Endothelial cell of umbilical vein (primary cell): Measurements from ENCODE around the gene FCER2. TPM values are rescaled to one million over a fixed set of nuclear protein-coding genes. Genes with fewer than 3 reads are reported as not detected.
"Not testable (repeated sequence)": the region's sequence is repeated elsewhere in the genome, so short reads cannot be mapped to it uniquely, and the experiment has no call there.

Experiments
- BruUV-seq: library from RNA; stranded (reverse); fragments of 400-500 nt; replicated peaks from 2 replicates; lab custom pipeline; 2021; lab: Mats Ljungman, UMichigan
- CTCF ChIA-PET: fragments of 300-600, 350-600 bp; sonication (Branson Sonifier 250); formaldehyde crosslinking; loops from one replicate; lab custom pipeline; 2021; ENCODE audit warnings: antibody characterized with exemption, inconsistent platforms; lab: Charles Lee
- POLR2A ChIA-PET: fragments of 300-600, 350-600 bp; sonication (Branson Sonifier 250); formaldehyde crosslinking; loops from one replicate; lab custom pipeline; 2021; ENCODE audit warnings: antibody characterized with exemption, inconsistent platforms; lab: Charles Lee
- DNase-seq: peaks from one replicate; pipeline ENCODE4 v3.0.0-alpha.2; 2011; ENCODE audit warnings: low read depth, low spot score
- FAIRE-seq: peaks from 2 replicates; lab custom pipeline; 2011; peaks lifted over from hg19 to GRCh38; lab: Jason Lieb, UNC
- H2AFZ ChIP-seq: 2 replicates; pipeline ENCODE4 v1.6.0; 2012; ENCODE audit warnings: low read depth, low read length, control low read depth, inconsistent platforms
- H3K27ac ChIP-seq: 2 replicates; pipeline ENCODE4 v1.5.1; 2011; ENCODE audit warnings: low read depth, mild to moderate bottlenecking, control low read depth, low read length, moderate library complexity; ENCODE audit not compliant: insufficient read depth
- H3K27me3 ChIP-seq, 2 experiments: 2 replicates each; pipeline versions ENCODE4 v1.6.0 to v1.6.1; 2011; ENCODE audit warnings: low read length in 2 of 2, mixed read lengths in 1 of 2; ENCODE audit not compliant: control insufficient read depth in 2 of 2, insufficient read depth in 2 of 2
- H3K36me3 ChIP-seq, 2 experiments: 2 replicates in 1 of 2; 3 replicates in 1 of 2; pipeline ENCODE4 v1.5.1; 2011; ENCODE audit warnings: low read length in 2 of 2, mild to moderate bottlenecking in 1 of 2, moderate library complexity in 1 of 2; ENCODE audit not compliant: control insufficient read depth in 2 of 2, insufficient read depth in 2 of 2; ENCODE audit errors: extremely low read depth in 1 of 2
- H3K4me1 ChIP-seq: 3 replicates; pipeline ENCODE4 v1.5.1; 2011; ENCODE audit warnings: mild to moderate bottlenecking, low read length; ENCODE audit not compliant: control insufficient read depth, insufficient read depth; ENCODE audit errors: extremely low read depth
- H3K4me2 ChIP-seq: 2 replicates; pipeline ENCODE4 v1.6.1; 2011; ENCODE audit warnings: low read length, control low read depth, mixed read lengths; ENCODE audit not compliant: insufficient read depth
- H3K4me3 ChIP-seq, 3 experiments: fragments of 200-600 bp in 1 of 3; sonication (generic), shearing (Covaris generic) in 1 of 3; replicated peaks in 1 of 3; 2 replicates each; pipeline ENCODE4 v1.5.1; 2011 to 2016; ENCODE audit warnings: control low read depth in 3 of 3, low read length in 3 of 3, mild to moderate bottlenecking in 2 of 3, inconsistent platforms in 1 of 3, low read depth in 1 of 3, moderate library complexity in 1 of 3; ENCODE audit not compliant: insufficient read depth in 1 of 3
- H3K79me2 ChIP-seq: 2 replicates; pipeline ENCODE4 v1.6.0; 2012; ENCODE audit warnings: low read length, inconsistent platforms; ENCODE audit not compliant: control insufficient read depth, insufficient read depth
- H3K9ac ChIP-seq: replicated peaks from 2 replicates; pipeline ENCODE3; 2011; ENCODE audit warnings: low read length, control low read depth; ENCODE audit not compliant: insufficient read depth; ENCODE audit errors: extremely low read depth
- H3K9me1 ChIP-seq: replicated peaks from 3 replicates; pipeline ENCODE4 v1.6.0; 2011; ENCODE audit warnings: mild to moderate bottlenecking, low read length; ENCODE audit not compliant: control insufficient read depth, insufficient read depth; ENCODE audit errors: extremely low read depth
- H3K9me3 ChIP-seq: replicated peaks from 2 replicates; pipeline ENCODE4 v1.5.1; 2012; ENCODE audit warnings: low read length, inconsistent platforms; ENCODE audit not compliant: control insufficient read depth, insufficient read depth
- H4K20me1 ChIP-seq: replicated peaks from 2 replicates; pipeline ENCODE3; 2011; ENCODE audit warnings: mild to moderate bottlenecking, low read length; ENCODE audit not compliant: control insufficient read depth, insufficient read depth; ENCODE audit errors: extremely low read depth
- CTCF ChIP-seq, 2 donors: IDR thresholded peaks; 1 replicate in 1 of 2; 2 replicates in 1 of 2; pipeline ENCODE4 v1.5.1; 2011; ENCODE audit warnings: low read length in 2 of 2, mild to moderate bottlenecking in 2 of 2, moderate library complexity in 2 of 2, control low read depth in 1 of 2, inconsistent platforms in 1 of 2, low read depth in 1 of 2; ENCODE audit not compliant: insufficient read depth in 1 of 2; ENCODE audit errors: extremely low read depth in 1 of 2
- GATA2 ChIP-seq: IDR thresholded peaks from 2 replicates; pipeline ENCODE4 v1.7.0; 2011; ENCODE audit warnings: low read depth, mild to moderate bottlenecking, moderate library complexity, mixed read lengths, low read length; ENCODE audit not compliant: insufficient read length, insufficient read depth
- MAX ChIP-seq: IDR thresholded peaks from 2 replicates; pipeline ENCODE4 v1.6.1; 2011; ENCODE audit not compliant: insufficient read depth, insufficient read length
- POLR2A ChIP-seq: IDR thresholded peaks from 2 replicates; pipeline ENCODE4 v1.6.1; 2012; ENCODE audit warnings: low read depth, mild to moderate bottlenecking, control low read depth, low read length
- dilution Hi-C: fragments of 300-500 bp; cut with MboI; formaldehyde crosslinking; loops from one replicate; pipeline ENCODE4 v1.15.0; 2019; ENCODE audit warnings: low sequenced_read_pairs; ENCODE audit not compliant: extremely low pct_ligation_motif_present
- intact Hi-C: fragments of 100-400 bp; cut with micrococcal nuclease; formaldehyde crosslinking; loops from one replicate; pipeline ENCODE4 v1.10.0; 2022
- polyA plus RNA-seq, 4 experiments: library from polyadenylated mRNA; depleted of rRNA in 3 of 4; stranded (reverse) in 3 of 4; unstranded in 1 of 4; fragments of >200 nt; gene quantifications; 2 replicates each; pipeline versions ENCODE4 v1.2.1 to v1.2.3, GENCODE V29; 2011 to 2012; ENCODE audit warnings: missing spikeins in 1 of 4
- total RNA-seq: library from RNA; stranded (reverse); gene quantifications from 2 replicates; pipeline ENCODE4 v1.2.3, GENCODE V29; 2021

FCER2 gene
- total and polyA plus RNA-seq, 2 donors (not counting 3 experiments of a cell fraction or from before 2014, with no cell fraction given), result not detected

GRCh38 chr19:7644550-7644877 lies 57.4 kb downstream of the FCER2 start:
- ChIA-PET POLR2A (no interaction called here), CTCF (interaction anchor here (1.2 kb wide), 1 partner anchor 36 kb away, joined by 4 read pairs; the partner anchor contains the start of gene TRAPPC5)
- Histone ChIP-seq H2AFZ (no peak overlapping the region), H3K4me2 (no peak overlapping the region), H4K20me1 (no peaks in the 10 kb centered on the region), H3K27ac (no peak overlapping the region), H3K36me3 (no peaks in the 10 kb centered on the region), H3K4me1 (no peaks in the 10 kb centered on the region), H3K27me3 (no peaks in the 10 kb centered on the region), H3K9ac (no peak overlapping the region), H3K79me2 (no peaks in the 10 kb centered on the region), H3K9me3 (no peaks in the 10 kb centered on the region), H3K4me3 (no peak overlapping the region), H3K9me1 (no peaks in the 10 kb centered on the region)
- no peak for DNase-seq
- intact Hi-C loops (no loop called here), dilution Hi-C loops (no loop called here)
- no peak for TF ChIP-seq CTCF (IDR thresholded peaks at IDR 0.05; ENCODE audit: extremely low read depth in 1 of 2, insufficient read depth in 1 of 2, low read depth in 1 of 2, low read length in 2 of 2)
- no peak for TF ChIP-seq POLR2A
- TF ChIP-seq MAX, result no peak
- TF ChIP-seq GATA2, result no peak
- BruUV-seq, result no TSS peak
- no peak for FAIRE-seq

- H3K9me3 ChIP-seq, H3K27ac ChIP-seq, H3K27me3 ChIP-seq, H3K4me2 ChIP-seq, H3K4me3 ChIP-seq, FAIRE-seq, BruUV-seq, H3K9ac ChIP-seq, H3K9me1 ChIP-seq, H2AFZ ChIP-seq, H3K4me1 ChIP-seq, intact Hi-C loops, H3K36me3 ChIP-seq, H4K20me1 ChIP-seq, H3K79me2 ChIP-seq, dilution Hi-C loops, DNase-seq: not testable (repeated sequence)
- ChIA-PET POLR2A (interaction anchor here (0.7 kb wide), 1 partner anchor 14 kb away, joined by 7 read pairs; no protein-coding TSS in a partner anchor), CTCF (interaction anchor here (1.2 kb wide), 1 partner anchor 37 kb away, joined by 4 read pairs; the partner anchor contains the start of gene TRAPPC5)
Measured at GRCh38 chr19:7643629-7644549, 58.0 kb downstream of the FCER2 start.
